HG03565 (cell line): ENCODE results near the gene COQ10A.
"Not testable (repeated sequence)": the region's sequence is repeated elsewhere in the genome, so short reads cannot be mapped to it uniquely, and the experiment has no call there.

Experiments used
- ATAC-seq: cut with Tn5 transposase; IDR thresholded peaks from one replicate; pipeline ENCODE4 v1.9.1; 2021; ENCODE audit warnings: mild to moderate bottlenecking, moderate library complexity; ENCODE audit not compliant: unreplicated experiment

COQ10A gene

DNA sequence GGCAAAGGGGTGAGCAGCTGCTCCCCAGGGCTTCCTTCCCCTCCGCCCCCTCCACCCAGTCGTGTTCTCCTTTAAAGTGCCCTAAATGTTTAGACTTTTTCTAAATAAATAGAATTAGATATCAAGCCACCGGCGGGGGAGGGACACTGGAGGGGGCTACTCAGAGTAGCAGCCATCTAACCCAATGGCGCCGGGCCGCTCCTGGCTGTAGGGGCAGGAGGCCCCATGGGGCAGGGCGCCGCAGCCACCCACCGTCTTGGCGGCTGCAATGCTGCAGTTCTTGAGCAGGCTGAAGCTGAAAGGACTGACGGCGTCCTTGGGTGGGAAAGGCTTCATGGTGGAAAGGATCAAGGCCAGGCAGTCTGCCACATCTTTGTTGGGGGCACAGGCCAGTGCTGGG is 23.8 kb upstream of the COQ10A start:
- ATAC-seq, result no peak

DNA sequence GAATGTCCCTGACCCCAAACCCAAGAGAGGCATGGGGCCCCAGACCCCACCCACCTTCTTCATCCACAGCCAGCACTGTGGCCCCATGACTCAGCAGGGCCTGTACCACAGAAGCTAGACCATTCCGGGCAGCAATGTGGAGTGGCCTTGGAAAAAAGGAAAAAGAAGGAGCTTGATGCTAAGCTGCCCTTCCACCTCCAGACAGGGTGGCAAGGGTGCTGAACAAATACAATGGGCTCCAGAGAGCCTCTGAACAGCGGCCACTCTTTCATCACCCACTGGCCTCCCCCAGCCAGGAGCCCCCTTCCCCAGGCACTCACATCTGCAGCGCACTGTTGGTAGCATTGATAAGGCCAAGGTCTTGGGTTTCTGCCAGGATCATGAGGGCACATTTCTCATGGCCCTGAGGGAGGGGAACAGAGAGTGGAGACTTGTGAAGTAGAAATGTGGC is 23.0 kb upstream of the COQ10A start:
- ATAC-seq, result no peak

DNA sequence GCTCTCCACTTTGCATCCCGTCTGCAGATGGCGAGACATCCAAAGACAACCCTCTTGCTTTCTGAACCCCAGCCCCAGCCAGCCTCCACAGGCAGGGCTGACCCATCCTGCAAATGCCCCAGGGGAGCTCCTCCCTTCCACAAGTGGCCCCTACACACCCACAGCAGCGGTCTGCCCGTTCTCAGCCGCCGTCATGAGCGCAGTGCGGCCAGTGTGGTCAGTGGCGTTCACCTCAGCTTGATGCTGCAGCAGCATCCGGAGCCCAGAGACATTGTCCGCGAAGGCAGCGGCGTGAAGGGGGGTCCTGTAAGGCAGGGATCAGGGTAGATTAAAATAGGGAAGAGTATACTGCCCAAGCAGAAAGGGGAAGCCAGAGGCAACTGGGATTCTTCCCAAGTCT is 22.2 kb upstream of the COQ10A start:
- ATAC-seq, result no peak

DNA sequence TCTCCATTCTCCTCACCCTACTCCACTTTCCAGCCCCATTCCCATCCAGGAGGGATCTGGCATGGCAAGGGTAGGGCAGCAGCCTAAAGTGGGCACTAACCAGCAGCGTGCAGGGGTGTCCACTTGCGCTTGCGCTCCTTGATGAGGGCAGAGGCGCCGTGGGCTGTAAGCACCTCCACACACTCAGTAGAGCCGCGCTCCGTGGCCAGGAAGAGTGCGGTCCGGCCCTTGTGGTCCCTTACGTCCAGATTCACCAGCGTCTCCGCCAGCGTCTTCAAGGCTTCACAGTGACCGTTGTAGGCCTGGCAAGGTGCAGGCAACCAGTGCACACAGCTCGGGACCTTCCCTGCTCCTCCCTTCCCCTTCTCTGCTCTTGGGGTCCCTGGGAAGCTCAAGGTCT is 18.8 kb upstream of the COQ10A start:
- no peak for ATAC-seq

DNA sequence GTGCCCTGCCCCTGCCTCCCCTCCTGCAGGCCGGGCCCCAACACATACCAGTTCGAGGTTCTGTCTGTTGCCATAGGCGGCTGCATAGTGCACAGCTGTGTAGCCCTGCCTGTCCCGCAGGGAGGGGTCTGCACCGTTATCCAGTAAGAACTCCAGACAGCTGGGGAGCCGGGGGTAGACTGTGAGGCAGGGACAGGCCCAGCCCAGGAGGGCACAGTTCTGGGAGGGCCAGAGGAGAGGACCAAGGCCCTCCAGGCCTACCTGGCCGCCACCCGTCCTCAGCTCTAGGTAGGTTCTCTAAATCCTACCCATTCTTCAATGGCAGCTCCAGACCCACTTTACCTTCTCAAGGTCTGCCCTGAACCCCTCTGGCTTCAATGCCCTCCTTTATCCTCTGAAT is 18.0 kb upstream of the COQ10A start:
- ATAC-seq, result no peak

DNA sequence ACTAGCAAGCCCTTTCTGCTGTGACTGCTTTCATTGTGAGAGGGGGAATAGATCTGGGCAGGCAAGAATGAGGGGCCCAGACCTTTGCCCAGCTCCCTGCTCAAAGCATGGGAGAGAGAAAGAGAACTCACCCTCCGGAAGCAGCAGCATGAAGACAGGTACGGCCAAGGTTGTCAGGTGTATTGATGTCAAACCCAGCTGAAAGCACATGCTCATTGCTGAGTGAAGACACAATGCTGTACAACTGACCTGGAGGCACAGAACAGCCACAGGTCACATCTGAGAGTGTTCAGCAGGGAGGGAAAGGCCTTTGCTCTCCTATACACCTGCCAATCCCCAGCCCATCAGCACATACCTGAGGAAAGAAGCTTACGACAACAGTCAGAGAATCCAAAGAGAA is 14.1 kb upstream of the COQ10A start:
- ATAC-seq, result no peak

DNA sequence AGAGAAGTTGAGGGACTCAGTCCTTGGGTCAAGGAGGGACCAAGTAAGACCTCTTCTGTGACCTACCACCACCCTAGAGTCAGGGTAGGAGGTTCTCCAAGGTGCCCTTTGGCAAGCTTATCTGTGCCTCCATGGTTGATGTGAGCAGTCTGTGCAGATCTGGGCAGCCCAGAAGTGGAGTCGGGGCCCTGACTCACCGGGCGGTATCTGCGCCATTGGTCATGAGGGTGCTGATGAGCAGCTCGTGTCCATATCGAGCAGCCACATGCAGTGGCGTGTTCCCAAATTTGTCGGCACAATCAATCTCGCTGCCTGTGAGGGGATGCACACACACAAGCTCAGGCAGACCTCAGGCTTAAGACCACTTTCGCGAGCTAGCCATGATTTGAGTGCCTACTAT is 13.7 kb upstream of the COQ10A start:
- ATAC-seq, result no peak

DNA sequence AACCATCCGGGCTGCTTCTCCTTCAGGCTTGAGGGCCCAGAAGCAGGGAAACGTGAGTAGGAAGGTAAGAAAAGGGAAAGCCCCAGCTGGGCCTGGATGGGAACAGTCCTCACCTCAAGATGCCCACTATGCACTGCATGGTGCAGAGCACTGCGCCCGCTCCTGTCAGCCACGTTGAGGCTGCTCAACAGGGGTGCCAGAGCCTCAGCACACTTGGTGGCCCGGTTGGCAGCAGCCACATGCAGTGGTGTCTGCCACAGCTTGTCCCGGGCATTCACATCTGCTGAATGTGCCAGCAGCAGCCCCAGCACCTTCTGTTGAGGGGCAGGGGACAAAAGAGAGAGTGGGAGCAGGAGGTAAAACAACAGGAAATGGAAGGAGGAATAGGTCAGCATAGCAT is 11.1 kb upstream of the COQ10A start:
- no peak for ATAC-seq

DNA sequence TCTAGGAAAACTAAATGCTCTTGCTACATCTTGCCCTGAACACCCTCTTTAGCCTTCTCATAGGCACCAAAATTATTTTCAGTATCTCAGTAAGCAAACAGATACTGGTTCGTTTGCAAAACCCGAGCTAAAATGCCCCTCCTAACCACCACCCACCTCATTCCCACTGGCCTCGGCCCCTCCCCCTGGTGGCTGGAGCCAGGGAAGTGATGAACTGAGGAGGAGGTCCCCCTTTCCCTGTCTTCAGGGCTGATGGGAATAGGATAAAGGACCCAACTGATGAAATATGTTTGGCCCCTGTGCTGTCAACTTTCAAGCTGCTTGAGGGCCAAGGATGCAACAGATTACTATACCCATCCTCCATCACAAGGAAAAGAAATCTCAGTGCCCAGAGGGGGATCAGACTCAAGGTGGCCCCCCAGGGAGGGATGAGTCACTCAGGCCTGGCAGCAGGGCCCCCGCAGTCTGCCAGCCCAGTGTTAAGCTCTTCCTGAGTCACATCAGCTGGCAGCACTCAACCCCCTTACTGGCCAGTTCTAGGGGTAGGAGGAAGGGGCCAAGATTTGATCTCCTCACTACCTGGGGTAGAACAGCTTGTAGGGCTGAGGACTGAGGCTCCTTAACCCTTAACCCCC is 10.3 kb upstream of the COQ10A start:
- no peak for ATAC-seq

DNA sequence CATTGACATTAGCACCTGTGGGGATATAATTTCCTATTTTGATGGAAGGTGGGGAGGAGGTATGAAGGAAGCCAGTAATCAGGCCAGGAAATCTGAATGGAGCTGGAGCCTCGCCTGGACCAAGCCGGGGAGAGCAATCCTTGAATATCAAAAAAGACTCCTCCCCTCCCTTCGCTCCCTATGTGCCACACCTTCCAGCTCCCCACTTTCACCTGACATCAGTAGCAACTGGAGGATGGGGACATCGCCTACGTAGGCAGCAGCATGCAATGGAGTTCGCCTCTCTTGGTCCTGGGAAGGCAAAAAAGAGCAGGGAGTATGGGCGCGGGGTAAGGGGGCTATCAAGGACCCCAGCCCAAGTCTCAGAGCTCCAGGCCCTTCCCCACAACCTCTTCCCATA is 9.7 kb upstream of the COQ10A start:
- no peak for ATAC-seq

DNA sequence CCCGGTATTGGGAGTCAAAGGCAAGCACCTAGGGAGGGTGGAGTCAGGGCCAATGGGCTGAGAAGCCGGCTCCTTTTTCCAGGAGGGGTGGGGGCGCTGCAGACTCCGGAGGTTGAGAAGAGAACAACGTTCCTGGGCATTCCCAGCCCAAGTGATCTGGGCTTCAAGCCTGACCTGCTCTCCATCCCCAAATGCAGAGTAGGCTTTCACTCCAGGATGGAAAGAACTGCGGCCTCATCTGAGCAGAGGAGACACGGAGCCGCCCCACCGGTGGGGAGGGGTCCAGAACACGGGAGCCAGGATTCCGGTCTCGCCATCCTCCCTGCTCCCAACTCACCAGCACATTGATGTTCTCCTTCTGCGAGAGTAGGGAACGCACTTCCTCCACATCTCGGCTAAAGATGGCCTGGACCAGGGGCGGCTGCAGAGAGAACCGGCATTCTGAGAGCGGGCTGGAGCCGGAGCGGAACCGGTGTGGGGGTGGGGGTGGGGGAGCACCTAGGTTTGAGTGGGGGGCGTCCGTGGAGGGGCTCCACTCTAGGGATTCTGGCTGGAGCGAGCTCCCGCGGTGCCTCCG is 9.2 kb upstream of the COQ10A start:
- ATAC-seq, result peak; percentile 6

DNA sequence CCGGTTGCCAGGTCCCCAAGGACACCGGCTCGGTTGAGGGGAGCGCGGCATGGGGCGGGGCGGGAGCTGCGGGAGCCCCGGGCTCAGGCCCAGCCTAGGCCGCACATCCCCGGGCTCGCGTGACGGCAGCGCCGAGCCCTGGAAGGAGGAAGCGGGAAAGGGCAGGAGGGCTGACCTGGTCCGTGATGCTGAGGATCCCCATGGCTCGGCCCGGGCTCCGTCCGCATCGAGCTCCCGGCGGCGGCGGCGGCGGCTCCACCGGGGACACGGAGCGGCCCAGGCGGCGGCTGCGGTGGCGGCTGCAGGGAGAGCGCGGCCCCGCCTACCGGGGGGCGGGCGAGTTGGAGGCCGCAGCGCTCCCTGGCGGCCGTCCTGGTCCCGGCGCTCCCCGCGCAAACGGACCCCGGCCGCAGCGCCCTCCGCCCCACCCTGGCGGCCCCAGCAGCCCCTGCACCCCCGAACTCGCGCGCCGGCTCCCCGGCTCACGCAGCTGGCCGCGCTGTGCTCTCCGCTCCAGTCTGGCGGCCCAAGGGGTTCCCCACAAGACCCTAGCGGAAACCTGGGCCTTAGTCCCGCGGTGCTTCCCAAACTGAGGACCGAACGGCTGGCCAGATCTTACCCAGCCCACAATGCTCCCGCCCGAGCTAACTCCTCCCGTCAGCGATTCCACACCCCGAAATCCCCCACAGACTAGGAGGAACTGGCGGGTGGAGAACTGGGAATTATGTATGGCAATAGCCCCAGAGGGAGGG is 8.5 kb upstream of the COQ10A start, which contains the start of gene ANKRD52:
TSS of gene ANKRD52 (minus strand) at position 317 of the 752 bp plus-strand sequence. CDS start at position 202, 115 bp downstream.
- ATAC-seq, result peak; percentile 74

DNA sequence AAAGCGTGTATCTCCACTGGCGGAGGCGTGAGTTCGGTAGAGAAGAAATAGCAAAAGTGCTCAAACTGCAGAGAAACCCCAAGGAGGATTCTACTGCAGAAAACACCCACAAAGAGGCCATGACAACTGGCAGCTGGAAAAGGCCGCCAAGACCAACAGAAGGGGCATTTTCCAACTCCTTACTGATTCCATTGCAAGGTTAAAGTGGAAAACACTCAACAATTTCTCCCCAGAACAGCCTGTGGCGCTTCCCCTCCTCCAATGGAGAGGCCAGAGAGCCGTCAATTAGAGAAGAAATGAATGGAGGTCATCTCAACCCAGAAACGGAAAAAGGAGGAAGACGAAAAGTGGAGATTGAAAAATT is 7.9 kb upstream of the COQ10A start:
- no peak for ATAC-seq

DNA sequence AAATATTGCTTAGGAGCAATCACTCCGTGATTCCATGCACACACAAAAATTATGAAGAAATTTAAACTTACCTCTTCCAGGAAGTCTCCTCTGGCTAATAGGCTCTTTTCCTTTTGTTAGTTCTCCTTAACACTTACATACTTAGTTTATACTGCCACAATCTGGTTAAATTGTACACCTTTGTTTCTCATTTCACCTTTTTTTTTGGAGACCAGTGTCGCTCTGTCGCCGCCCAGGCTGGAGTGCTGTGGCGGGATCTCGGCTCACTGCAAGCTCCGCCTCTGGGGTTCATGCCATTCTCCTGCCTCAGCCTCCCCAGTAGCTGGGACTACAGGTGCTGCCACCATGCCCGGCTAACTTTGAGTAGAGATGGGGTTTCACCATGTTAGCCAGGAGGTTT is 6.4 kb upstream of the COQ10A start:
- no peak for ATAC-seq

DNA sequence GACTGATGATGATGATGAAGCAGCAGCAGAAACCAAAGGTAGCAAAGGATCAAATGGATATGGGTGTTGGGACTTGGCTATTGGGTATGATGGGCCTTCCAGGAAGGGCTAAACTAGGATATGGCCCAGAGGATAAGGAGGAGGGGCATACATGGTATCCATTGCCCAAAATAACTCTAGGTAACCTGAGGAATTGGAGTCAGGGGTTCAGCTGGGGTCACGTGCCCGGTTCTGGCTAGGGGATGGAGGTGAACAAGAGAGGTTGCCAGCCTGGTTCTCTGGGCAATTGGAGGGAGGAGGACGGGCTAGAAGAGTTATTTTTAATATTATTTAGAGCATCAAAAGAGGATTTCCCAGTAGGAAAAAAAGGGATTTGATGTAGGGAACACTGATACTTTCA is 5.8 kb upstream of the COQ10A start:
- no peak for ATAC-seq

DNA sequence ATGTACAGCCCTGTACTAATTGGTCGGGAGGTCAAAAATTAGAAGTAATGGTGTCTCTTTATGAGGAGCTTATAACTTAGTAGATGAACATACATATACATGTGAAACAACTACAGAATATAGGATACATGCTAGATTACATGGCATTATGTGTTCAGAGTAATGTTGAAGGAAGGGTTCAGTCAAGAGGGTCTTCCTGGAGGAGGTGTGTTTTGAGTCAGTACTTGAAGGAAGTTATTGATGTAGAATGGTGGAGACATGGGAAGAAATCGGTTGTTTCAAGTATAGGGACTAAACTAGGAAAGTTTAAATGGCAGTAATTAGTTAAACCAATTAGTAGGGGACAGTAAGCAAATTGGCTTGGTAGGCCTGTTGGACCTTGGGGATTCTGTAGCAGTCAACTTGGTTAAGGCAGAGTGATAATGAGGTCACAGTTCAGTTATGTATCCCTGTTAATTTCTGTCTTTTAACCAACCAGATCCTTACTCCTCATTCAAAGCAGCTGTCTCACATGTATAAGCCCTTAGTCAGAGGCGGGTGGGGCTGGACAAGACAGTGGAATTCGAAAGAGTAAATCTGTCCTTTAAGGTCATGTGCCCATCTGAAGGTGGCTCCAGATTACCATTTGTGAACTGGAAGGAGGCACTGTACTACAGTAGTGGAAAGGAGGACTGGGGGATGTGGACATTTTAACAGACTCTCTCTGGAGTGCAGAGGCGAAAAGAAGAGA is 5.1 kb upstream of the COQ10A start:
- no peak for ATAC-seq

DNA sequence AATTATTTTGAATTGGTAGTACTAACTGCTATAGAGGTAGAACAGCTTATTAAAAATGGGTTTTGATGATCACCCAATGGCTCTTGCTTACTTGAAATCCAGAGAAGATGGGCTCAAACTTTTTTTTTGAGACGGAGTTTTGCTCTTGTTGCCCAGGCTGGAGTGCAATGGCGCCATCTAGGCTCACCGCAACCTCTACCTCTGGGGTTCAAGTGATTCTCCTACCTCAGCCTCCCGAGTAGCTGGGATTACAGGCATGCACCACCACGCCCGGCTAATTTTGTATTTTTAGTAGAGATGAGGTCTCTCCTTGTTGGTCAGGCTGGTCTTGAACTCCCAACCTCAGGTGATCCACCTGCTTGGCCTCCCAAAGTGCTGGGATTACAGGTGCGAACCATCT is 3.8 kb upstream of the COQ10A start:
- not testable (repeated sequence) for ATAC-seq

DNA sequence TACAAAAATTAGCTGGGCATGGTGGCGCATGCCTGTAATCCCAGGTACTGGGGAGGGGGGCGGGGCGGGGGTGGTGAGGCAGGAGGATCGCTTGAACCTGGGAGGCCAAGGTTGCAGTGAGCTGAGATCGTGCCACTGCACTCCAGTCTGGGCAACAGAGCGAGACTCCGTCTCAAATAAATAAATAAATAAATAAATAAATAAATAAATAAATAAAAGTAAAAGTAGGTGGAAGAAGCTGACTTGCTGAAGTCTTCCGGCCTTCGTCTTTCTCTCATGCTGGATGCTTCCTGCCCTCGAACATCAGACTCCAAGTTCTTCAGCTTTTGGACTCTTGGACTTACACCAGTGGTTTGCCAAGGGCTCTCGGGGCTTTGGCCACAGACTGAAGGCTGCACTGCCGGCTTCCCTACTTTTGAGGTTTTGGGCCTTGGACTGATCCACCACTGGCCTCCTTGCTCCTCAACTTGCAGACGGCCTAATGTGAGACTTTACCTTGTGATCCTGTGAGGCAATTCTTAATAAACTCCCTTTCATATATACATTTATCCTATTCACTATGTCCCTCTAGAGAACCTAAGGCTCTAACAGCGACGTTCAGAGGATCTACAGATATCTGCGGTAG is 562 bp upstream of the COQ10A start:
- not testable (repeated sequence) for ATAC-seq

DNA sequence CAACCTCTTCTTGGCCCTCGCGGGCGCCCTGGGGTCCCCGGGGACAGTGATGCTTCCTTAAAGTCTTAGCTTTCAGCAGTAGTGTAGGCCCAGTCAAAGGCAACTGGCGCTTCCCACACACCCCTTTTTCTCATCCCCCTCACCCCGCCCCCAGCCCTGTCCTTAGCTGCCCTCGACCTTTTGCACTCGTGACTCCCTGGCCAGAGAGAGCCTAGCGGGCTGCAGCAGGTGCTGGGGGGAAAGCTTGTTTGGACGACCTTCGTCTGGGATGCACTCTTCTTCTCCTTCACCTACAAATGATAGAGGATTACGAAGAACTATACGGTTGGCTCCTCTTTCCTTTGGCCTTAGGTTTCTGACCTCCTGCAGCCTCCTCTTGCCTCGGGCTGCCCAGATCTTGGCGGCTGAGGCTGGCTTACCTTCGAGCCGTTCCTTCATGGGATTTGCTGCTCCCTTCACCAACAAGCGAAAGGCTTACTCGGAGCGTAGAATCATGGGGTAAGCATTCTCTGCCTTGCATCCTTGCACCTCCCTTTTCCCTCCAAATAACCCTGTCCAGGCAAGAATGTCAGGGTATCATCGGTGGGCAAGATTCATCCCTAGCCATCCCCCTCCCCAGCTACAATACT is 815 bp downstream of the COQ10A start:
- ATAC-seq, result no peak

DNA sequence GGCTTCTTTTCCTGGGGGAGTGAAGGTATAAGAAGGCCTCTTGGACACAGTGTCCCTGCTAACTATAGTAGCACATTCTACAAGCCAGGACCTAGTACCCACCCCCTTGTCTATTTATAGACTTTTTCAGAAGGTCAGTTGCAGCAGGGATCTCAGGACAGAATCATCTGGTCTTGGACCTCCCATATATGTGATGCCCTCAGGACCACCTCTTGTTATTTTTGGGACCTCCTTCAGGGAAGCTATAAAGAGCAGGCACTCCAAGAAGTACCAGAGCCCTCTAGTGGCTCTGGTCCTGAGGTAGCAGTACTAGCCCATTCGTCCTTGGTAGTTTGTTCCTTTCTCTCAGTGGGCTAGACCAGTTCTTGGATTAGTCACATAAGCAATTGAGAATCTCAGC is 4.3 kb downstream of the COQ10A start:
- no peak for ATAC-seq

DNA sequence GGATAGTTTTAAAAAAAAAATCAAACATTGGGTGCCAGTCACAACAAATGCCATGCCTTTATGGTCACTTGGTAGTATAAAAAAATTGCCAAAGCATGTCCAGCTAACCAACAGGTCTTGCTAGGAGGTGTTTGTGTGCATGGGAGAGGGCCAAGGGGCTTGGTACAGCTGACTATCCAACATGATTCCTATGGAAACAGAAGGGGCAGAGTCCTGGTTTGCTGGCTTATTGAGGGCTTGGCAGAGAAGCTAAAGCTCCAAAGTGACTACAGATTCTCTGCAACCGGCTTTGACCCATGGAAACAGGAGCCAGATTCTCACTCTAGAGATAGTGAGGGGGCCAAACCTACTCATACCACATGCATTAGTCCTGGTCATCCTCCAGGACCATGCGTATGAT is 5.7 kb downstream of the COQ10A start:
- not testable (repeated sequence) for ATAC-seq
